GM21390 (cell line): ENCODE measurements around the gene WDR27.
"Not testable (repeated sequence)": the region's sequence is repeated elsewhere in the genome, so short reads cannot be mapped to it uniquely, and the experiment has no call there.

Experiments used
- ATAC-seq: cut with Tn5 transposase; IDR thresholded peaks from one replicate; pipeline ENCODE4 v1.9.1; 2021; ENCODE audit not compliant: unreplicated experiment

The WDR27 gene

GRCh38 chr6:169710009-169710408 lies 8.2 kb upstream of the WDR27 start:
- ATAC-seq = no peak

DNA sequence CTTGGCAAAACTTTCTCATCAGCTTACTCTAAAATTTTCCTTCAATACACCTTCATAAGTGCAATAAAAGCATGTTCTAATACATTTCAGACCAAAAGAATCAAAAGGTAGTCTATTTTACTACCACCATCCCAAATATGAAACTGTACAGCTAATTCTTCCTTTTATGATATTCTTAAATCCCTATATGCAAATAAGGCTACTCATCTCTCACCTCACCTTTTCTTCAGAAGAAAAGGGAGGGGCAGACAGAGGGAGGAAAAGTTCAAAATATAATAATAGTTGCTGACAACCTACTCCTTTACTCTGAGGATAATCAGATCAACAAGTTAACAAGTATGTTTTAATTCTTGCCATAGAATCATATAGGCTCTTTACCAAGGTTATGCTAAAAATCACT lies 7.5 kb upstream of the WDR27 start:
- ATAC-seq = peak; percentile 58

GRCh38 chr6:169707772-169708171 lies 5.9 kb upstream of the WDR27 start:
- no peak for ATAC-seq

GRCh38 chr6:169702840-169703246 lies 1.0 kb upstream of the WDR27 start:
- ATAC-seq = peak; percentile 9

DNA sequence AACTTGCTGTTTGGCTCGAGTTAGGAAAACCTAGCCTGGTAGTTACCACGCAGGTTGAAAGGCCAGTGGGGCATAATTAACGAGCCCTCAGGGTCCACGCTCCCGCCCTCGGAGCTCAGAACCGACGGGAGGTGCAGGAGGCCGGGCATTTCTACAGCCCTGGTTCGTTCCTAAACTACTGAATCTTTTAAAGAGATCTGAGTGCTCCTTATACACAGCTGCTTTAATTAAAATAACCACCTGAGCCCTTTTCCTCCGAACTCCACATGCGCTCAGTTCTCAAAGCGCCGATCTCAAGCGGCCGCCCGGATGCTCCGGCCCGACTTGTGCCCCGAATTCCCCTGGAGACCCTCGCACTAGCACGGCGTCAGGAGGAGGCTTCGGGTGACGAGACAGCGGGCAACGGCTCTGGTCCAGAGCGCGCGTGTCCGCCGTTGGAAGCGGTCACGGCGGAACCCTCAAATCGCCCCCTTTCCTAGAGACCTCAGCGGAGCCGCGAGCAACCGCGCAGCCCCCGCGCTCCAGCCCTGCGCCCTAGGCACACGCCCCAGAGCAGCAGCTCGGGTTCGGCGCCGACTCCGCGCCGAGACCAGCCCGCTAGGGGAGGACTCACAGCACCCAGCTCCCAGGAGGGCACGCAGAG lies 397 bp downstream of the WDR27 start:
- peak; percentile 14 for ATAC-seq

DNA sequence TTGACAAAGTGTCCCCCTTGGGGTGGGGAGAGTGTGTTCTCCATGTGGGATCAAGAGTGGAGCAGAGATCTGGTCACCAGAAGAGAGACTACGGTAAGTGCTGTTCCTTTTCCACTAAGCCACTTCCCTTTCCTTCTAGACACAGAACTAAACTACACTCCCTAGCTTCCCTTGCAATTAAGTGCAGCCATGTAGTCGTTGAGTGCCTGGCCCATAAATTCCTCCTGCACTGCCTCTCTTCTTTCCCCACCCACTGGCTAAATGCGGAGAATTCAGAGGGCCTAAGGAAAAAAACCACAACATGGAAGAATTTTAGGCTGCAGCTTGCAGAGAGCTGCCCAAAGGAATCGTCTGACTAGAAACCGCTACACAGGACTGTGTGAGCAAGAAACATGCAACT lies 1.5 kb downstream of the WDR27 start:
- ATAC-seq = no peak

DNA sequence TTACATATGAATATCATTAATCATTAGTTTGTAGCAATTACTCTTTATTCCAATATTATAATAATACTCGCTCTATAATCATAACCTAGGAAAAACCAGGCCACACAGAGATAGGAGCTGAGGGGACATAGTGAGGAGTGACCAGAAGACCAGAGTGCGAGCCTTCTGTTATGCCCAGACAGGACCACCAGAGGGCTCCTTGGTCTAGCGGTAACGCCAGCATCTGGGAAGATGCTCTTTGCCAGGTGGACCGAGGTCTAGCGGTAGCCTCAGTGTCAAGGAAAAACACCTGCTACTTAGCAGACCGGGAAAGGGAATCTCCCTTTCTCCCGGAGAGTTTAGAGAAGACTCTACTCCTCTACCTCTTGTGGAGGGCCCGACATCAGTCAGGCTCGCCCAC lies 4.7 kb downstream of the WDR27 start:
- ATAC-seq = not testable (repeated sequence)

- ATAC-seq = no peak
These were observed 6.7 kb downstream of the WDR27 start for GRCh38 chr6:169695131-169695530.

DNA sequence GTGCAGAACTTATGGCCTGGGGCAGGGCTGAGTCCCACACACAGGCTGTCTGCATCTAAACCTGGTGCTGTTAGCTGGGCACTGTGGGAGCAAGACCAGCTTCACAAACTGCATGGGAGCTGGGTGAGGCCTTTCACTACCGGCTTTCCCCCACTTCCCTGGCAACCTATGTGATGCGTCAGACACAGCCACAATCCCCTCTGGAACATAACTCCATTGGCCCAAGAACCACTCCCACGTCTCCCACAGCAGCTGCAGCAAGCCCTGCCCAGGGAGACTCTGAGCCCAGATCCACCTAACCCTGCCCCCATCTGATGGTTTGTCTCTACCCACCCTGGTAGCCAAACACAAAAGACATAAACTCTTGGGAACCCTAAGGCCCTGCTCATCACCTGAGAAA lies 9.3 kb downstream of the WDR27 start:
- no peak for ATAC-seq

- ATAC-seq = no peak
These were observed 10.6 kb downstream of the WDR27 start for GRCh38 chr6:169691260-169691659.

- no peak for ATAC-seq
These were observed 12.5 kb downstream of the WDR27 start for GRCh38 chr6:169689287-169689686.

DNA sequence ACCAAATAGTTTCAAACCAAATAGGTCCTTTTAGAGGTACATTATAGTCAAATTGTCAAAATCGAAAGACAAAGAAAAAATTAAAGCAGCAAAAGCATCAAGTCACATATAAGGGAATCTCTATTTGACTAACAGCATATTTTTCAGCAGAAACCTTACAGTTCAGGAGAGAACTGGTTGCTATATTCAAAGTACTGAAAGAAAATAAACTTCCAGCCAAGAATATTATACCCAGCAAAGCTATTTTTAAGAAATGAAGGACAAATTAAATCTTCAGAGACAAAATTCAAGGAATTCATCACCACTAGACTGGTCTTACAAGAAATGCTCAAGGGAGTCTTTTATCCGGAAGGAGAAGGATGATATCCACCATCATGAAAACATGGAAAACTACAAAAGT lies 16.0 kb downstream of the WDR27 start:
- ATAC-seq = no peak

GRCh38 chr6:169684056-169684455 lies 17.8 kb downstream of the WDR27 start:
- ATAC-seq = no peak

GRCh38 chr6:169678342-169678741 lies 23.5 kb downstream of the WDR27 start:
- ATAC-seq = no peak

- no peak for ATAC-seq
These were observed 24.7 kb downstream of the WDR27 start for GRCh38 chr6:169677096-169677495.

GRCh38 chr6:169675011-169675410 lies 26.8 kb downstream of the WDR27 start:
- no peak for ATAC-seq

GRCh38 chr6:169671563-169671962 lies 30.3 kb downstream of the WDR27 start:
- ATAC-seq = no peak

DNA sequence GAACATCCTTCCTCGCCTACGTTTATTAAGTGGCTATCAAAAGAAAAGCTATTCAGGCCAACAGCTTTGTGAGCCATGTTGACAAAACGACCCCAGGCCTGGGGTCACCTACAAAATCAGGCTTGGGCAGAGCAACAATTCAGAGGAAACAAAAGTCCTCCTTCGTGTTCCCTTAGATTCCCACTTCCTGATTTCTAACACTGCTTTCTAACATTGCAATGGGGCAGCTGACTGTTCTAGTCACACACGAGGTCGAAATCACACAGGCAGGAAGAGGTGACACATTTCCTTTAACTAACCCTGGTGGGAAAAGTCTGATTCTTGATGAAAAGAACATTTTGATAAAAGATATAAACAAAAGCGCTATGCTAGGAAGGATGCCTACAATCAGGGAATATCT lies 31.9 kb downstream of the WDR27 start:
- ATAC-seq = no peak

DNA sequence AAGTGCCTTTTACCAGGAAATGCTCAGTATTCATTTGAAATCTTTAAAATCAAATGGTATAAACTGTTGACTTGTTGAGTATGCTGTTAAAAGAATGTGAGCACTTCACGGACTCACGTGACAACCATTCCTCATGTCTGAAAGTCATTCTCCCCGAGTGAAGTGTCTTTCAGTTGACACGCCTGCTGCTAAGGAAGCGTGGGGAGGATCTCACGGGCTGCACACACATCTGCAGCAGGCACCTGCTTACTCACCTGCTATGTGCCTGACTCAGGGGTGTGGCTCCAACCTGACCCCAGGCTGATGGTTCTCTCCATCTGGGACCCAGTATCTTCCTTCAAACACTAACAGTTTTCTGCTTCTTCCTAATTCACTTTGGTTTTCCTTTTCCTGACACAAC lies 32.7 kb downstream of the WDR27 start:
- no peak for ATAC-seq

DNA sequence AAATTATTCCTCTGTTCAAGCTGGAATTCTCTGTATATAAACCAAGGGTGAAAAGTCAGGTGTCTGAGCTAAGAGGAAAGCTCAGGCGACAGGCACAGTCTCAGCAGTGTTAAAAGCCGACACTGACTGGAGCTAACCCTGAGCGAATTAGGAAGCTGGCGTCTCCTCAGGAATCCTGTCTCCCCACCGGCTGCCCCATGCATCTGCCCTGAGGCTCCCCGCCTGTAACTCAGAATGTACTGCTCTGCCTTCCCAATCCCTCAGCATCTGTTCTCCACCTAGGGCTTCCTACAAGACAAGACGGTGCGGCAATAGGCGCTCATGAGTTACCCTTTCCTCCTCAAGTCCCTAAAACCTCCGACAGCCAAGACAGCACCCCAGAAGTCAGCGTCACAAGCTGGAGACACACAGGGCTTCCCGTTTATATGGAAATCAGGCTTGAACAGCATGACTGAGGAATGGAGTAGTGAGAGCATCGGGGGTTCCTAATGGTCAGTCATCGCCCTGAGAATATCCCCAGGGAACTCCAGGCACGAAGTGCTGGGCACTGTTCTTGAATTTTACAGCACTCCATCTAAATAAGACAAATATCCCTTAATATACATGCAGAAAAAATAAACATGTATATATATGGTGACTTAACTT lies 33.5 kb downstream of the WDR27 start:
- no peak for ATAC-seq

- no peak for ATAC-seq
These were observed 34.1 kb downstream of the WDR27 start for GRCh38 chr6:169667716-169668115.

DNA sequence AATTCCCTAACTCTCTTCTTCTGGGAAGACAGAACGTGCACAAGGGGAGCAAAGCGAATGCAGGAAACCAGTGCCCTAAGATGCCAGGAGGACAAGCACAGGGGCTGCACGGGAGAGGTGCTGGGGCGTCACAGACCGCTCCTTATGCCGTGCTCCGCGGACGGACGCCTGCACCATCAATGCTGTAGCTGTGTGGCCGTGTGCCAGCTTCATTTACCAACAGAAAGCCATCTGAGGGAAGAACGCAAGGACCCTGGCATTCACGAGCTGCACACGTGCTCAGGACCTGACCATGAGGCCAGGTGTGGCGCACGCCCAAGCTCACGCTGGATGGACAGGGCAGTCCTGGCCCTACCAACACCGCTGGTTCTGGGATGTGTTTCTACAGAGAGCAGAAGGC lies 35.4 kb downstream of the WDR27 start:
- no peak for ATAC-seq

GRCh38 chr6:169665289-169665688 lies 36.5 kb downstream of the WDR27 start:
- ATAC-seq = no peak
